SK-N-SH (cell line): ENCODE results near the gene SRRM1. TPM values are rescaled to one million over a fixed set of nuclear protein-coding genes. Genes with fewer than 3 reads are reported as not detected.
A peak's percentile ranks its signal among the peaks of the same experiment; 100 is the strongest.
"Not testable (repeated sequence)": the region's sequence is repeated elsewhere in the genome, so short reads cannot be mapped to it uniquely, and the experiment has no call there.

ENCODE experiments used
- CTCF ChIA-PET: fragments of 300-600, 350-600 bp; formaldehyde crosslinking; extraction: SDS; loops from one replicate; lab custom pipeline; 2021; lab: Yijun Ruan, JAX
- POLR2A ChIA-PET: fragments of 350-600 bp; sonication (Branson Sonifier 250); formaldehyde crosslinking; extraction: SDS; loops from one replicate; lab custom pipeline; 2020; ENCODE audit warnings: antibody characterized with exemption, inconsistent platforms; lab: Yijun Ruan, JAX
- DNase-seq: peaks from one replicate; pipeline ENCODE4 v3.0.0; 2012
- H2AFZ ChIP-seq: fragments of 200-600 bp; sonication (generic); 2 replicates; pipeline ENCODE4 v1.8.1; 2016; ENCODE audit warnings: antibody characterized with exemption, mild to moderate bottlenecking, low read depth
- H3F3A ChIP-seq: fragments of 200-600 bp; sonication (generic); replicated peaks from 2 replicates; pipeline ENCODE3; 2016; ENCODE audit warnings: antibody characterized with exemption, mild to moderate bottlenecking; ENCODE audit not compliant: insufficient read depth
- H3K27ac ChIP-seq, 2 experiments: fragments of 200-500 bp in 1 of 2; fragments of 200-600 bp in 1 of 2; sonication (Bioruptor generic) in 1 of 2; sonication (generic), shearing (Covaris generic) in 1 of 2; 2 replicates each; pipeline versions ENCODE4 v1.5.1 to v1.6.1; 2014 to 2016; ENCODE audit warnings: low read depth in 2 of 2, inconsistent platforms in 1 of 2, low read length in 1 of 2, mild to moderate bottlenecking in 1 of 2, mixed read lengths in 1 of 2
- H3K27me3 ChIP-seq: fragments of 200-600 bp; sonication (generic), shearing (Covaris generic); 2 replicates; pipeline ENCODE4 v1.6.1; 2016; ENCODE audit warnings: mixed run types; ENCODE audit not compliant: insufficient read depth
- H3K36me3 ChIP-seq, 2 experiments: fragments of 200-500 bp in 1 of 2; fragments of 200-600 bp in 1 of 2; sonication (Bioruptor generic) in 1 of 2; sonication (generic) in 1 of 2; replicated peaks in 1 of 2; 2 replicates each; pipeline versions ENCODE3 to v1.5.1; 2014 to 2016; ENCODE audit warnings: low read length in 1 of 2, mild to moderate bottlenecking in 1 of 2; ENCODE audit not compliant: insufficient read depth in 2 of 2, control insufficient read depth in 1 of 2
- H3K4me1 ChIP-seq, 2 experiments: fragments of 200-500 bp in 1 of 2; fragments of 200-600 bp in 1 of 2; sonication (Bioruptor generic) in 1 of 2; sonication (generic), shearing (Covaris generic) in 1 of 2; 2 replicates each; pipeline versions ENCODE4 v1.5.1 to v1.6.1; 2014 to 2016; ENCODE audit warnings: low read depth in 1 of 2, low read length in 1 of 2, mixed run types in 1 of 2; ENCODE audit not compliant: insufficient read depth in 2 of 2, control insufficient read depth in 1 of 2
- H3K4me2 ChIP-seq: fragments of 200-600 bp; sonication (generic), shearing (Covaris generic); 2 replicates; pipeline ENCODE4 v1.6.1; 2017; ENCODE audit warnings: mixed run types
- H3K4me3 ChIP-seq, 2 experiments: fragments of 200-500 bp in 1 of 2; fragments of 200-600 bp in 1 of 2; sonication (Bioruptor generic) in 1 of 2; sonication (generic), shearing (Covaris generic) in 1 of 2; 2 replicates each; pipeline versions ENCODE4 v1.5.1 to v1.8.1; 2014 to 2016; ENCODE audit warnings: low read depth in 2 of 2, inconsistent platforms in 1 of 2, low read length in 1 of 2, mild to moderate bottlenecking in 1 of 2, mixed read lengths in 1 of 2, moderate library complexity in 1 of 2
- H3K79me2 ChIP-seq: fragments of 200-600 bp; sonication (generic); 2 replicates; pipeline ENCODE4 v1.8.1; 2017; ENCODE audit warnings: mild to moderate bottlenecking; ENCODE audit not compliant: insufficient read depth
- H3K9ac ChIP-seq: fragments of 200-600 bp; sonication (generic); 2 replicates; pipeline ENCODE4 v1.6.1; 2017; ENCODE audit warnings: mixed run types
- H3K9me2 ChIP-seq: fragments of 200-600 bp; sonication (generic); 2 replicates; pipeline ENCODE4 v1.6.1; 2017; ENCODE audit warnings: mixed run types
- H3K9me3 ChIP-seq: fragments of 200-600 bp; sonication (generic); 2 replicates; pipeline ENCODE4 v1.6.1; 2017; ENCODE audit warnings: mixed run types, mild to moderate bottlenecking, moderate library complexity
- H4K20me1 ChIP-seq: fragments of 200-600 bp; sonication (generic); 2 replicates; pipeline ENCODE4 v1.6.1; 2017; ENCODE audit warnings: mild to moderate bottlenecking, mixed run types; ENCODE audit not compliant: insufficient read depth
- CHD2 ChIP-seq: fragments of 150-350 bp; IDR thresholded peaks from 2 replicates; pipeline ENCODE4 v1.6.1; 2018; ENCODE audit warnings: low read length; ENCODE audit not compliant: partially characterized antibody
- CTCF ChIP-seq: fragments of 200-600 bp; sonication (generic); IDR thresholded peaks from 2 replicates; pipeline ENCODE4 v1.6.1; 2017; ENCODE audit warnings: antibody characterized with exemption, mild to moderate bottlenecking, moderate library complexity
- FOSL2 ChIP-seq: IDR thresholded peaks from 2 replicates; pipeline ENCODE4 v1.4.0; 2012; ENCODE audit warnings: low read depth, mild to moderate bottlenecking, moderate library complexity, borderline replicate concordance
- FOXJ3 ChIP-seq: sonication (generic); formaldehyde crosslinking; IDR thresholded peaks from 2 replicates; pipeline ENCODE4 v1.5.1; 2020; ENCODE audit warnings: mild to moderate bottlenecking, missing genetic modification reagents
- FOXM1 ChIP-seq: IDR thresholded peaks from 2 replicates; pipeline ENCODE4 v1.4.0; 2012; ENCODE audit warnings: low read depth, mild to moderate bottlenecking
- NRF1 ChIP-seq: IDR thresholded peaks from 2 replicates; pipeline ENCODE4 v1.6.1; 2012; ENCODE audit warnings: low read depth, mild to moderate bottlenecking, low read length
- RFX5 ChIP-seq: IDR thresholded peaks from 2 replicates; pipeline ENCODE4 v1.6.1; 2012; ENCODE audit warnings: mild to moderate bottlenecking, improper control_type of control experiment, low read length
- RXRA ChIP-seq: IDR thresholded peaks from 2 replicates; pipeline ENCODE4 v1.4.0; 2012; ENCODE audit warnings: low read depth, mild to moderate bottlenecking, borderline replicate concordance
- SIN3A ChIP-seq: IDR thresholded peaks from 2 replicates; pipeline ENCODE4 v1.6.1; 2012; ENCODE audit warnings: low read depth, mild to moderate bottlenecking, low read length, moderate library complexity, borderline replicate concordance
- SMC3 ChIP-seq: IDR thresholded peaks from 2 replicates; pipeline ENCODE4 v1.6.1; 2012; ENCODE audit warnings: low read depth, low read length, improper control_type of control experiment
- TAF1 ChIP-seq: IDR thresholded peaks from 2 replicates; pipeline ENCODE4 v1.6.1; 2012; ENCODE audit warnings: low read depth, mild to moderate bottlenecking, low read length, moderate library complexity, borderline replicate concordance
- TCF12 ChIP-seq: IDR thresholded peaks from 2 replicates; pipeline ENCODE4 v1.4.0; 2012
- WGBS: methylation state at CpG from one replicate; pipeline ENCODE4 v1.1.6; 2017; ENCODE audit warnings: low lambda C conversion rate; 5-methylcytosine and 5-hydroxymethylcytosine counted together
- polyA plus RNA-seq, 3 experiments: library from polyadenylated mRNA; depleted of rRNA; stranded (reverse); fragments of >200 nt; gene quantifications; 2 replicates each; pipeline ENCODE4 v1.2.3, GENCODE V29; 2012

Gene SRRM1
- polyA plus RNA-seq, 1 of the 3 experiments (the other 2 are of a cell fraction), result 52.3 TPM

- no peak for TF ChIP-seq CHD2
- TF ChIP-seq CTCF, result no peak
- no peak for TF ChIP-seq SMC3
- no peak for TF ChIP-seq FOSL2
- no peak for TF ChIP-seq SIN3A
- TF ChIP-seq RXRA, result no peak
- TF ChIP-seq TCF12, result no peak
These were observed 21.5 kb downstream of the SRRM1 start (continued) for GRCh38 chr1:24664507-24665033.

GRCh38 chr1:24666794-24667193 lies 23.7 kb downstream of the SRRM1 start:
- no peaks in the 10 kb centered on the region for H4K20me1 ChIP-seq
- 73% methylated on average over 11 of the region's 11 CpGs for WGBS
- POLR2A ChIA-PET, result no interaction called here
- peaks cover 30% of the 10 kb centered on the region for H3K79me2 ChIP-seq
- no peak overlapping the region for H3K4me3 ChIP-seq
- H3F3A ChIP-seq, result peaks cover 15% of the 10 kb centered on the region
- H2AFZ ChIP-seq, result no peak overlapping the region
- TF ChIP-seq TAF1 (no peak), FOXJ3 (CRISPR knock-in tag) (no peak), FOXM1 (no peak), RFX5 (no peak), NRF1 (no peak)
- TF ChIP-seq, all 33 proteins: peak for 0
- no peaks in the 10 kb centered on the region for H3K9me3 ChIP-seq
- peaks cover 85 to 86% of the 10 kb centered on the region in 2 experiments for H3K36me3 ChIP-seq
- no peak overlapping the region for H3K9ac ChIP-seq
- peak overlapping the region in 1 of 2 experiments; percentile 12; a peak in 2 of 4 replicates for H3K27ac ChIP-seq
- H3K4me1 ChIP-seq, result no peaks in the 10 kb centered on the region
- no peak for DNase-seq
- no peak overlapping the region for H3K4me2 ChIP-seq
- CTCF ChIA-PET, result interaction anchor here (1.4 to 2.7 kb wide), 2 partner anchors 164 to 168 kb away, joined by 5 to 10 read pairs; no protein-coding TSS in a partner anchor
- no peaks in the 10 kb centered on the region for H3K9me2 ChIP-seq
- no peaks in the 10 kb centered on the region for H3K27me3 ChIP-seq

GRCh38 chr1:24671372-24671771 lies 28.3 kb downstream of the SRRM1 start:
- H3K9me2 ChIP-seq, H3K4me2 ChIP-seq, POLR2A ChIA-PET, H3K27ac ChIP-seq, H3K79me2 ChIP-seq, H3K4me3 ChIP-seq, H4K20me1 ChIP-seq, H3K27me3 ChIP-seq, H3K9me3 ChIP-seq, H3K4me1 ChIP-seq, DNase-seq, H3K9ac ChIP-seq, H2AFZ ChIP-seq: not testable (repeated sequence)
- CTCF ChIA-PET, result interaction anchor here (0.8 to 3.3 kb wide), 4 partner anchors 13 to 164 kb away, joined by 4 to 17 read pairs (median 6); no protein-coding TSS in a partner anchor
- H3K36me3 ChIP-seq, result peaks cover 70 to 77% of the 10 kb centered on the region in 2 experiments
- 99% methylated on average over 4 of the region's 4 CpGs for WGBS
- H3F3A ChIP-seq, result peaks cover 26% of the 10 kb centered on the region

GRCh38 chr1:24672686-24673085 lies 29.6 kb downstream of the SRRM1 start:
- peak overlapping the region in 1 of 2 experiments; percentile 57; a peak in 2 of 4 replicates for H3K27ac ChIP-seq
- H3K9ac ChIP-seq, H3K27me3 ChIP-seq, DNase-seq, H2AFZ ChIP-seq, H3K4me1 ChIP-seq, H3K4me3 ChIP-seq, H3K9me3 ChIP-seq, H4K20me1 ChIP-seq, H3K79me2 ChIP-seq, POLR2A ChIA-PET, H3K9me2 ChIP-seq: not testable (repeated sequence)
- 70% methylated on average over 1 of the region's 1 CpG for WGBS
- CTCF ChIA-PET, result interaction anchor here (0.8 to 2.0 kb wide), 2 partner anchors 16 to 162 kb away, joined by 3 to 10 read pairs; no protein-coding TSS in a partner anchor
- peaks cover 58 to 70% of the 10 kb centered on the region in 2 experiments for H3K36me3 ChIP-seq
- peaks cover 32% of the 10 kb centered on the region for H3F3A ChIP-seq
- 0 out of 2 replicates have a peak overlapping the region, but pooled peaks have one; percentile 3 for H3K4me2 ChIP-seq
